Fibroblast of lung (primary cell): ENCODE measurements around the gene RABGAP1L. TPM values are rescaled to one million over a fixed set of nuclear protein-coding genes. Genes with fewer than 3 reads are reported as not detected.
"Not testable (repeated sequence)": the region's sequence is repeated elsewhere in the genome, so short reads cannot be mapped to it uniquely, and the experiment has no call there.

Experiments
- DNase-seq, 2 donors: peaks; one replicate each; pipeline versions ENCODE4 v3.0.0 to v3.0.0-alpha.2; 2010; ENCODE audit warnings: low read depth in 2 of 2
- H2AFZ ChIP-seq: 2 replicates; pipeline ENCODE4 v1.5.1; 2012; ENCODE audit warnings: low read length, control low read depth, inconsistent platforms
- H3K27ac ChIP-seq: 2 replicates; pipeline ENCODE4 v1.5.1; 2011; ENCODE audit warnings: low read length, control low read depth; ENCODE audit not compliant: insufficient read depth
- H3K27me3 ChIP-seq: 2 replicates; pipeline ENCODE4 v1.5.1; 2011; ENCODE audit warnings: mild to moderate bottlenecking, low read length; ENCODE audit not compliant: control insufficient read depth, insufficient read depth
- H3K36me3 ChIP-seq: 2 replicates; pipeline ENCODE4 v1.5.1; 2011; ENCODE audit warnings: low read length; ENCODE audit not compliant: control insufficient read depth, insufficient read depth
- H3K4me1 ChIP-seq: 2 replicates; pipeline ENCODE4 v1.5.1; 2011; ENCODE audit warnings: low read length; ENCODE audit not compliant: control insufficient read depth, insufficient read depth; ENCODE audit errors: extremely low read depth
- H3K4me2 ChIP-seq: 2 replicates; pipeline ENCODE4 v1.5.1; 2011; ENCODE audit warnings: low read length, control low read depth; ENCODE audit not compliant: insufficient read depth; ENCODE audit errors: extremely low read depth
- H3K4me3 ChIP-seq, 4 experiments: fragments of 200-600 bp in 1 of 4; sonication (generic) in 1 of 4; replicated peaks in 1 of 4; 2 replicates each; pipeline ENCODE4 v1.5.1; 2011 to 2016; ENCODE audit warnings: low read length in 4 of 4, low read depth in 3 of 4, mild to moderate bottlenecking in 3 of 4, control low read depth in 2 of 4, inconsistent platforms in 1 of 4, mixed read lengths in 1 of 4; ENCODE audit not compliant: insufficient read depth in 1 of 4; ENCODE audit errors: control extremely low read depth in 1 of 4
- H3K79me2 ChIP-seq: 2 replicates; pipeline ENCODE4 v1.5.1; 2012; ENCODE audit warnings: mild to moderate bottlenecking, low read length, inconsistent platforms; ENCODE audit not compliant: control insufficient read depth, insufficient read depth
- H3K9ac ChIP-seq: 2 replicates; pipeline ENCODE4 v1.5.1; 2011; ENCODE audit warnings: mild to moderate bottlenecking, low read length, control low read depth; ENCODE audit not compliant: insufficient read depth
- H3K9me3 ChIP-seq: 2 replicates; pipeline ENCODE4 v1.5.1; 2012; ENCODE audit warnings: low read depth, low read length; ENCODE audit not compliant: control insufficient read depth, insufficient read depth
- H4K20me1 ChIP-seq: 2 replicates; pipeline ENCODE4 v1.5.1; 2011; ENCODE audit warnings: low read length; ENCODE audit not compliant: control insufficient read depth, insufficient read depth; ENCODE audit errors: extremely low read depth
- EZH2 ChIP-seq: IDR thresholded peaks from 2 replicates; pipeline ENCODE4 v1.5.1; 2012; ENCODE audit warnings: low read length, control low read depth, mild to moderate bottlenecking; ENCODE audit errors: missing control alignments
- polyA plus RNA-seq, 2 donors: library from polyadenylated mRNA; depleted of rRNA in 1 of 2; stranded (reverse) in 1 of 2; unstranded in 1 of 2; fragments of >200 nt; gene quantifications; 2 replicates each; pipeline ENCODE4 v1.2.1, GENCODE V29; 2011 to 2012; ENCODE audit warnings: missing spikeins in 1 of 2
- total RNA-seq: library from RNA; depleted of rRNA; stranded (reverse); fragments of >200 nt; gene quantifications from 2 replicates; pipeline ENCODE4 v1.2.1, GENCODE V29; 2014
- TF ChIP-seq, protein P1 (sequence below), 2 donors: IDR thresholded peaks in 1 of 2; conservative IDR thresholded peaks in 1 of 2; 1 replicate in 1 of 2; 2 replicates in 1 of 2; pipeline ENCODE4 v1.5.1; 2011 to 2012; ENCODE audit warnings: low read length in 2 of 2, control low read depth in 1 of 2, inconsistent platforms in 1 of 2, low read depth in 1 of 2, mild to moderate bottlenecking in 1 of 2

The RABGAP1L gene
- total and polyA plus RNA-seq, 2 donors (not counting 1 experiment from before 2014, with no cell fraction given) = 33.8 to 36.5 TPM

- no peak overlapping the region for H2AFZ ChIP-seq
- no peaks in the 10 kb centered on the region for H4K20me1 ChIP-seq
- H3K36me3 ChIP-seq = no peaks in the 10 kb centered on the region
- no peak for TF ChIP-seq EZH2
- TF ChIP-seq, protein P1, sequence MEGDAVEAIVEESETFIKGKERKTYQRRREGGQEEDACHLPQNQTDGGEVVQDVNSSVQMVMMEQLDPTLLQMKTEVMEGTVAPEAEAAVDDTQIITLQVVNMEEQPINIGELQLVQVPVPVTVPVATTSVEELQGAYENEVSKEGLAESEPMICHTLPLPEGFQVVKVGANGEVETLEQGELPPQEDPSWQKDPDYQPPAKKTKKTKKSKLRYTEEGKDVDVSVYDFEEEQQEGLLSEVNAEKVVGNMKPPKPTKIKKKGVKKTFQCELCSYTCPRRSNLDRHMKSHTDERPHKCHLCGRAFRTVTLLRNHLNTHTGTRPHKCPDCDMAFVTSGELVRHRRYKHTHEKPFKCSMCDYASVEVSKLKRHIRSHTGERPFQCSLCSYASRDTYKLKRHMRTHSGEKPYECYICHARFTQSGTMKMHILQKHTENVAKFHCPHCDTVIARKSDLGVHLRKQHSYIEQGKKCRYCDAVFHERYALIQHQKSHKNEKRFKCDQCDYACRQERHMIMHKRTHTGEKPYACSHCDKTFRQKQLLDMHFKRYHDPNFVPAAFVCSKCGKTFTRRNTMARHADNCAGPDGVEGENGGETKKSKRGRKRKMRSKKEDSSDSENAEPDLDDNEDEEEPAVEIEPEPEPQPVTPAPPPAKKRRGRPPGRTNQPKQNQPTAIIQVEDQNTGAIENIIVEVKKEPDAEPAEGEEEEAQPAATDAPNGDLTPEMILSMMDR (conservative IDR thresholded peaks at IDR 0.05 in 1 of 2, IDR thresholded peaks at IDR 0.05 in 1 of 2; ENCODE audit: low read depth in 1 of 2, low read length in 2 of 2) = no peak
- H3K9ac ChIP-seq = no peak overlapping the region
- H3K27me3 ChIP-seq = no peaks in the 10 kb centered on the region
- no peak overlapping the region for H3K27ac ChIP-seq
- H3K4me1 ChIP-seq = no peaks in the 10 kb centered on the region
- DNase-seq = no peak
- no peaks in the 10 kb centered on the region for H3K9me3 ChIP-seq
- H3K4me3 ChIP-seq = no peak overlapping the region
- H3K4me2 ChIP-seq = no peak overlapping the region
- no peaks in the 10 kb centered on the region for H3K79me2 ChIP-seq
Measured at GRCh38 chr1:175042650-175043049, 883.3 kb downstream of the RABGAP1L start.

- TF ChIP-seq, protein P1 (conservative IDR thresholded peaks at IDR 0.05 in 1 of 2, IDR thresholded peaks at IDR 0.05 in 1 of 2; ENCODE audit: low read depth in 1 of 2, low read length in 2 of 2) = no peak
- no peak for TF ChIP-seq EZH2
- Histone ChIP-seq H3K4me2 (no peak overlapping the region), H3K79me2 (no peaks in the 10 kb centered on the region), H3K4me3 (no peak overlapping the region), H3K9ac (no peak overlapping the region), H3K9me3 (no peaks in the 10 kb centered on the region), H3K27ac (no peak overlapping the region), H3K27me3 (no peaks in the 10 kb centered on the region), H2AFZ (no peak overlapping the region), H3K36me3 (no peaks in the 10 kb centered on the region), H3K4me1 (no peaks in the 10 kb centered on the region), H4K20me1 (no peaks in the 10 kb centered on the region)
- no peak for DNase-seq
Measured at GRCh38 chr1:175043824-175044223, 884.5 kb downstream of the RABGAP1L start.

DNA sequence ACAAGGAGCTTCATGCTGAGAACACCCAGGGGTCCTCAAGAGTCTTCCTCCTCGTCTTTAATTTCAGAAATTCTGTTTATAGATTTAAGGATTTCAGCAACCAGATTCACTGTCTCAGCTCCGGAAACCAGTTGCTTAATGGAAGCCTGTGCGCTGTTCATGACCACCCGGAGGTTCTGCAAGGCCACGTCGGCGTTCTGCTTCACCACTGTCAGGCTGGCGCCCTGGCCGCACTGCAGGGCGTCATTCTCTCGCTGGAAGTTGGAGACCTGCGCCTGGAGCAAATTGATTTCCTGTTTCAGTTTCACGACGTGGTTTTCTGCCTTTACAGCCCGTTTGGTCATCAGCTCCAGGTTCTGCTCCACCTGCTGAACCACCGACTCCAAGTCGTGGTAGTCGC lies 885.3 kb downstream of the RABGAP1L start:
- not testable (repeated sequence) for H3K4me2 ChIP-seq, H3K79me2 ChIP-seq, H3K27ac ChIP-seq, H3K27me3 ChIP-seq, H2AFZ ChIP-seq, H3K4me3 ChIP-seq, H3K36me3 ChIP-seq, H3K4me1 ChIP-seq, DNase-seq, H3K9me3 ChIP-seq, H3K9ac ChIP-seq, H4K20me1 ChIP-seq

Other genes with a start within 250 kb of the RABGAP1L start
- gene SERPINC1, start 242.2 kb upstream of the RABGAP1L start, total RNA-seq = under 0.01 TPM in 1 of 2 replicates, not detected in the other
- gene SERPINC1, start 242.2 kb upstream of the RABGAP1L start, polyA plus RNA-seq = 0.06 TPM in 1 of 2 replicates, not detected in the other
- 12.8 and 17.5 TPM in 2 replicates for gene RC3H1, start 137.2 kb upstream of the RABGAP1L start, total RNA-seq
- 13.0 and 13.6 TPM in 2 replicates for gene RC3H1, start 137.2 kb upstream of the RABGAP1L start, polyA plus RNA-seq